GM12875 (cell line): Measurements from ENCODE around the gene IL23A.
A peak's percentile ranks its signal among the peaks of the same experiment; 100 is the strongest.
"Not testable (repeated sequence)": the region's sequence is repeated elsewhere in the genome, so short reads cannot be mapped to it uniquely, and the experiment has no call there.

Experiments
- H3K4me3 ChIP-seq: one replicate; pipeline ENCODE4 v1.5.1; 2011; ENCODE audit warnings: low read depth, low read length, control low read depth
- CTCF ChIP-seq: IDR thresholded peaks from 2 replicates; pipeline ENCODE4 v1.5.1; 2011; ENCODE audit warnings: low read depth, mild to moderate bottlenecking, control low read depth, inconsistent platforms, low read length, moderate library complexity, borderline replicate concordance; ENCODE audit not compliant: insufficient read depth

Gene IL23A

GRCh38 chr12:56336361-56337167 lies 2.1 kb upstream of the IL23A start:
- no peak overlapping the region for H3K4me3 ChIP-seq
- TF ChIP-seq CTCF, result no peak

GRCh38 chr12:56337753-56338251 lies 882 bp upstream of the IL23A start:
- no peak for TF ChIP-seq CTCF
- H3K4me3 ChIP-seq, result no peak overlapping the region

GRCh38 chr12:56339158-56339422 lies 406 bp downstream of the IL23A start:
- no peak for TF ChIP-seq CTCF
- H3K4me3 ChIP-seq, result peak overlapping the region; percentile 44

- no peak for TF ChIP-seq CTCF
- no peak overlapping the region for H3K4me3 ChIP-seq
Measured at GRCh38 chr12:56341616-56342015, 2.9 kb downstream of the IL23A start.

- not testable (repeated sequence) for H3K4me3 ChIP-seq
Measured at GRCh38 chr12:56342290-56342689, 3.6 kb downstream of the IL23A start.

GRCh38 chr12:56346675-56347074 lies 8.0 kb downstream of the IL23A start:
- TF ChIP-seq CTCF, result 0 out of 2 replicates have a peak, but pooled peaks have one; percentile 12
- H3K4me3 ChIP-seq, result no peak overlapping the region

- not testable (repeated sequence) for H3K4me3 ChIP-seq
Measured at GRCh38 chr12:56347255-56347654, 8.6 kb downstream of the IL23A start.

GRCh38 chr12:56348776-56349175 lies 10.1 kb downstream of the IL23A start:
- TF ChIP-seq CTCF, result no peak
- H3K4me3 ChIP-seq, result no peak overlapping the region
